Kasumi-1 (cell line): ENCODE measurements around the gene CCDC12.

ENCODE experiments used
- DNase-seq, 2 experiments: peaks; one replicate each; lab custom pipeline; 2025; lab: John Stamatoyannopoulos, UW

Gene CCDC12

DNA sequence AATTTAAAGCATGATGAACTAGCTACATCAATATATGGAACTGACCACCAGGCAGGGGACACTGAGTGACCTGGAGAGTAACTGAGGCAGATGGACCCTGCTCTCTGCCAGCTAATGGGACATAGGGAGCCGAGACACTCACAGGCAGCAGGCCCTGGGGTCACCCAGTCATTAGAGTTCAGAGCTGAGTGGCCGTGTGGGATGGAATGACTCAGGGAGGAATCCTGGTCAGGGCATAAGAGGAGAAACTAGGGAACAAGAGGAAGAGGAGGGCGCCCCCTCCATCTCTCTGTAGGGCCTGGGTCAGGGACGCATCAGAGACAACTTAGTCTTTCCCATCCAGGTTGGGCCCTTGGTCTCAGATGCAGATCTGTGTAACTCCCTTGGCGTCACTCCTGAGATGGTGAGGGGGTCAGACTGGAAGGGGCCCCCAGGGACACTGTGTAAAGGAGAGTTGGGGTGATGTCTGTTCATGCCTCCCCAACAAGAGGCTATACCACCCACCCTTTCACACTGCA, 39.8 kb downstream of the CCDC12 start:
- no peak for DNase-seq

DNA sequence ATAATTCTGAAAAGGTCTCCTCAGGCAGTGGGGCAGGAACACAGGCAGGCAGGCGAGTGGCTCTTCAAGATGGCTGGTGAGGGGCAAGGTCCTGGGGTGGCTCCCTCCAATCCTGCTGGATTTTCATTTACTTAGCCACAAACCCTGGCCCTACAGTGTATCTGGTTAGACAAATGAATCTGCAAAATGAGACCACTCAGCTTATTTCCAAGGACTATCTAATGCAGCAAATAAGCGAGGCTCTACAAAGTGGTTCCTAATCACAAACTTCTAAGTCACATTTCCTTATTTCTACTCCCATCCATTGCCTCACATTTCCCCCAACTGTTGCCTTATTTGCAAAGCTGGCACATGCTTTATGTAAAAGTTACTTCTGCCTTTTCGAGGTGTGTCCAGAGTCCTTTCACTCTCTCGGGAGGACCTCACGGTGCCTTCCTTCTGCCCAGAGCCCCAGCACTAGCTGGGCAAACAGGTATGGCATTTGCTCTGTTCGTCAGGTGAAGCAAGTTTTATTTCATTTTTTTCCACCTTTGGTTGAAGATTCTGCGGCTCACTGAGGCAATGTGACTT, 40.5 kb downstream of the CCDC12 start:
- peak; percentile 30 to 47 for DNase-seq

DNA sequence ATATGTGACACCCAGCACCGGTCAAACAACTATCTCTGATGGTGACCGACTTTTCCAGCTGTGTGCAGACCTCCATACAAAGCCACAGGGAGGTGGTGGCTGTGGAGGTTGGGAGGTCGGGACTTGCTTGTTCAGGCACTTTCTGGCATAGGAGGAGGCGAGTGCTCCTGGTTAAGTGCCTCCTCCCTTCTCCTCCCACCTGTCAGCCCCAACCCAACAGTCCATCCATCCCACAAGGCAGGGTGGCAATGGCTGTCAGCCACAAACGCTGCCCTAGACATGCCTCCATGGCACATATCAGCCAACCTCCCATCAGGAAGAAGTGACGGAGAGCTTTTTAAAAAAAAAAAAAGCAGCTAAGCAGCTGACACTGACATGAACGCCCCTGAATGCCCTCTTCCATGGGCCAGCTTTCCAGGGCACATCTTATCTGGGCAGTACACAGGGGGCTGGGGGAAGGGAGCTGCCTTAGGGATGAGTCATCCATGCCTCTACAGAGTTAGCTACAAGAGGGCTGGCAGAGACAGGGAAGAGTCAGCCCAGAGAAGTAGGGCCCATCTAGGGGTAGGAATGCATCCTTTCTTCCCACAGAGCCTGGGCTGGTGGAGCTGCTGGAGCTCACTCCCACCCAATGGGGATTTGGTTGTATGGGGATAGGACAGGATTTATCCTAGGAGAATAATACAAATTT, 41.2 kb downstream of the CCDC12 start:
- DNase-seq: peak; percentile 56 to 57

DNA sequence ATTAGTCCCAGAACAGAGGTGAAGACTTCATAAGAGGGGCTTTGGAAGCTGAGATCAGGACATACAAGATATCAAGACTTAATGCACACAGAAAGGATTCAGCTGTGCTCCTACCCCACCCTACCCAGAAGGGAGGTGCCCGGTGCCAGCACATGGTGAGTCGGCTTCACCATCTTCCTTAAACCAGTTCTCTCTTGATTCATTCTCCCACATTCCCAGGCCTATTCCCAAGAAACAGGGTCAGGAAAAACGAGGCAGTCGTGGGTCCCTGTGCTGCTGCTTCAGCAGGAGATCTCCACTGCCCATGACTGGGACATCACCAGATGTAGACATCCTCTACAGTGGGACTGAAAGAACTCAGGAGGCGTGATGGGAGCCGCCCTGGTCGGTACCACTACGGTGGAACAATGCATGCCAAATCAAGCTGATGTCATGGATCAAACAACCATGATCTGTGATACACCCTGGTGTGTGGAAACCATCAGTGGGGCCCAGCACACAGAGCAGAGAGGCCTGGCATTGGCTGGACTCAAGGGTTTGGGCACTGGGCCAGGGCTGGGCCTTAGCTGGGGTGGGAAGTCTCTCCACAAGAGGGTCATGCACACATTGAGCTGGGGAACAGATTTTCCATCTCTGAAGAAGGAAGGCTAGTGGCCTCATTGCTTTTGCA, 41.9 kb downstream of the CCDC12 start:
- no peak for DNase-seq

DNA sequence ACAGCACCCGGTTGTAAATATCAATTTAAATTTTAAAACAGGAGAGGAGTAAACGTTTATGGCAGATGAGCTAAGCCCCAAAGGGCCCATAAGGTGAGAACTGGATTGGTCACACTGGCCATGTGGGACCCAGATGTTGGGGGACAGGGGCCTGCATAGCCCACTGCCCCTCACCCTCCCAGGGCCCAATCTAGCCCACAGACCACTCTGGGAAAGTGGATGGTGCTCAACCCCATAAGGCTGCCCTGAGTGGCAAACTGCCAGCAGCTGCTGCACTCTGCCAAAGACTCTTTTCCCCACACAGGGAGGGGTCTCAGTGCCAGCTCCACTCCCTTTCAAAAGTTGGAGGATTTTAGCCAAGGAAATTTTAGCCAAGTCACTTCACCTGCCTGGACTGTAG, 42.5 kb downstream of the CCDC12 start:
- no peak for DNase-seq

DNA sequence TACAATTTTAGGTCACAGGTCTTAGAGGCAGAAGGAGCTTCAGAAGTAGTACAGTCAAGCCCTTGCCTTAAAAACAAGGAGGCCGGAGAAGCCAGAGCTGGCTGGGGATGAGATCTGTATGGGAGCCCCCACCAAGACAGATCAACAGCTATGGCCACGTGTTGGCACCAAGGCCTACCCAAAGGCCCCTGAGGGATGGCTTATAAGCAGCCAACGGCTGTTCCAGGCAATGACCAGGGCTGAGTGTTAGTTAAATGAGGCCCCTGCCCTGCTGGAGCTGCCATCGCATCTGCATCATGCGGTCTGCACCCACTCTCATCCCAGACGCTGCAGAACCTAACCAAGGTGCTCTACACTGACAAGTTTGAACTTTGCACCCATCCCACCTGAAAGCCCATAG, 43.3 kb downstream of the CCDC12 start:
- DNase-seq: no peak

DNA sequence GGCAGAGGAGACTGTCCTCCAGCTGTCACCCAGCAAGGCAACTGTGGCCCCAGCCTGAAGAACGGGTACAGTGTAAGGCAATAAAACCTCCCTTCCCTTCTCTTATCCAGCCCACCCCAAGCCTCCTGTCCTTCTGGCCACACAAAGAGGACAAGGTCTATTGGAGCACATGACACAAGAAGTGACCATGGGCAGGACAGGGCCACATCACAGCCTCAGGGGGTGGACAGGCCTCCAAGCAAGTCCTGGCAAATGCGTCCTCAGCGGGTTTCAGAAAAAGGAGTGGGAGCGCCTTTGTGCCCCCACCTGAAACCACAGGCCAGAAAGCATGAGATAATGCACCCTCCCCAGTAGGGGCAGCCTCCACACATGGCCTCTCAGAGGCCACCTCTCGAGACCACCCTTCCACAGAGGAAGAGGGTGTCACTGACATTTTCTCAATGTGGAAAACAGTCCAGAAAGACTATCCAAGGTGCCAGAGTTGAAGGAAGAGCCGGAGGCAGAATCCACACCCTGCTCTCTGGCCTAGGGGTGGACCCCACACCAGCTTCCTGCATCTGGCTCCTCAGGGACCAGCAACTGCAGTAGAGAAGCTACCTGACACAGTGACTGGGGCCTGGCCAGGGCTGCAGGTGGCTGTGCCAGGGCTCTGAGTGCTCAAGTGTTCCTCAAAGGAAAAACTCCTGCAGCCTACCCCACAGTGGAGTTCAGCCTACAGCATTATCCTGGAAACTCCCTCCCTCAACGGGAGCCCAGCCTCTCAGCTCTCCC, 43.9 kb downstream of the CCDC12 start:
- no peak for DNase-seq

DNA sequence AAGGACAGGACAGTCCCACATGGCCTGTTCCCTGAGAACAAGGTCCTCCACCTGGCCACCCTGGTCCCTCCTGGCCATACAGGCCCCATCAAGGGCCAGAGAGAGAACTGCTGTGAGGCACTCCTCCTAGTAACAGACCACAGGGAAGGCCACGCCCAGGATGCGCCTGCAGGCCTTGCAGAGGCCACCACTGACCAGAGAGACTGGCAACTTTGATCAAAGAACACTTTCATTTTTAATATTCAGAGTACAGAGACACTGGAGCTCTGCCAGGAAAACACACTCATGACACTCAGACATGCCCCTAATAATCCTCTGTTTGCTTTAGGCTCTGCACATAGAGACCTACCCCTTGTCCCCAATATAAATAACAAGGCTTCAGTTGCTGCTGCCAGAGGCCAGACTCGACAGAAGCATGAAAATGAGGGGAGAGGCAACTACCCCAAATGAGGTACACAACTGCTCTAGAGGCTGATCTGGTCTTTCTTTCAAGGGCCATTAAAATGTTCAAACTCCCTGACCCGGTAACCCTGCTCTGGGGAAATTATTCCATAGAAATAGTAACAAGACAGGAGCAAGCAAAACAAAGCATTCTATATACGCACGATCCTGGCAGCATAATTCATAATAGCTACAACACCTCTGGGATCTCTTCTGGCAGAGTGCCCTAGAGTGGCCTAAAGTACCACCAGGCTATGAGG, 44.8 kb downstream of the CCDC12 start:
- no peak for DNase-seq

DNA sequence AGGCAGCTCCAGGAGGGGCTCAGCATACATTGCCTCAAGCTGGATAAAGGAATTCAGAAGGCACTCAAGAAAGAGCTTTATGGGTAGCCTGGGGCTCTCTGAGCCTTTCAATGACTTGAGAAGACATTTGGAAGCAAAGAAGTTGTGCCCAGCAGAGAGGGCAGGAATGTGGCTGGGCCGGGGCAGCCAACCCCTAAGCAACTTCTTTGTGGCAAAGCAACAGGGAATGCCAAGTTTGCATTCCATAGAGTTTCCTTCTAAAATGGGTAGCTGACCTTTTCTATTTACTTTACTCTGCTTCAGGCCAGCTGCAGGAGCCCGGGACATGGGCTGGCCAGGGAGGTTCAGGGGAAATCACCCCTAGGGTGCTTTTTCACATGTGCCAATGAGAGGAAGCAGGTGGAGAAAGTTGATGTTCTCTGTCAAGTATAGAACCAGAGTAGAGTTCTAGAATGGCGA, 45.6 kb downstream of the CCDC12 start:
- no peak for DNase-seq

DNA sequence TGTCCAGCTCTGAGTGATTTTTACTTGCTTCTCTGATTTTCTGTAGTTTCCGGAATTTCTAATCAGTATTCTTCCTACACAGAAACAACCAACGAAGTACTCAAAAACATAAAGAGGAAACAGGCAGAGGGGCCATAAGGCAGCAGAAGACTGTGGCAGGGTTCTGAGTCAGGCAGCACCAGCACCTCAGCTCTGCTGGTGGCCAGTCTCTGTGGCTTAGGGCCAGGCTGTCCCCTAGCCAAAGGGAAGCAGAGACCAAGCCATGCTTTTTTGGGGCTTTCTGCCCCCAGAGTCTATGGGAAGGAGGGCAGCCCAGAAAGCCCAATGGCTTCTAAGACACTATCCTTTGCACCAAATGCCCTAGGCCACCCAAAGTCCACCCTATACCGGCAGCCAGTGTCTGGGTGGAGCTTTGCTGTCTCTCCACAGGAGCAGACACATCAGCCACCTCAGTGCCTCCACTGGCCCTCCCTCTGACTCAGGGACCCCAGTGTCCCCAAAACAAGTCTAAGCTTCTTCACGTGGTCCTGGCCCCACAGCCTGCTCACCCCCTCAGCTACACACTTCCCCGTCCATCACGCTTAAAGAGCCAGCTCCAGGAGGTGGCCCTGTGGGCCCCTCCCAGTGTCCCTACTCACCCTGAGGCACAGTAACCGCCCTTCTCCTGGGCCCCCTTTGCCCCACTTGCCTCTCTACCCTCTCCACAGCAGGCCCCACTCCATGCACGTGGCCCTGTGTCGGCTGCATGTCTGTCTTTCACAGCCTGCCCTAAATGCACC, 46.2 kb downstream of the CCDC12 start:
- peak in 1 of 2 experiments; percentile 11 for DNase-seq

DNA sequence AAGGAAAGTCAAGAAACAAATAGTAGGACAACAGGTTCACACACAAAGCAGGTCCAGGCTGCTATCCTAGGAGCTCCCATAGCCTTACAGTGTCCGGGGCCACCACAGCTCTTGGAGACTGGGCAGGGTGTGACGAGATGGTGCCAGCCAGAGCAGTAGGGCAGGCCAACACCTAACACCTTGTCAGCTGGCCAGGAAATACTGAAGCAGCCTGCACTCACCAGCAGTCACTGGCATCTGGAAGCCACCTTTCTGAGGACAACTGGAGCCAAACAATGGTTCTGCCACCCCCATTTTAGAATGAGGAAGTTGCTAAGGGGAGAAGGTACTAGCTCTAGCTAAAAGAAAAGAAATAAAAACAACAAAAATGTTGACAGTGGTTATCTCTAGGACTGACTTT, 47.2 kb downstream of the CCDC12 start:
- peak; percentile 43 to 71 for DNase-seq

DNA sequence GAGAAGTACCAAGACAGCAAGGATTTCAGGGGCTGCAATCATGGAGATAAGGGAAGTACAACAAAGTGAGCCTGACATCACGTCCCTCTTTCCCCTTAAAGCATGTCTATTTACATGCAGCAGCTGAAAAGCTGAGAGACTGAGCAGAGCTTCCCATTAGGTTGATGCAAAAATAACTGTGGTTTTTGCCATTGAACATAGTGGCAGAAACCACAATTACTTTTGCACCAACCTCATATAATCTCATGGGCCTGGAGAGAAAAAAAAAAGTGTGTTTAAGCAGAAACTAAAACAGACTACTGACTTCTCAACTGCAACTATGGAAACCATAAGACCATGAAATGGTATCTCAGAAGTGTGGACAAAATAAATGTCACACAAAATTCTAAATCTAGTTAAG, 48.3 kb downstream of the CCDC12 start:
- DNase-seq: peak; percentile 91 to 93

DNA sequence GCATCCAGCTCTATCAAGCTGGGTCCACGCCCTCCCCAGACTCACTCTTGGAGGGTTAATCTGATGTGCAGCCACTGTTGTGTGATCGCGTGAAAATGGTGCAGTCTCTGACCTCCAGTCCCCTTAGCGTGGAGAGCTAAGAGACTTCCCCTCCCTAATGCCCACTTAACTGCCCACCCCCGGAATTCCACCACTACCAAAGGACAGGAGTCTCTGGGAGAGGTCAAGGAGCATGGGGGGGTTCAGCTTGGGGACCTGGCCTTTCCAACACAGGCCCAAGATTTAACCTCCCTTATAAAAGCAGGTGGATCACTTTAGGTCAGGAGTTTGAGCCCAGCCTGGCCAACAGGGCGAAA, 48.8 kb downstream of the CCDC12 start:
- no peak for DNase-seq

DNA sequence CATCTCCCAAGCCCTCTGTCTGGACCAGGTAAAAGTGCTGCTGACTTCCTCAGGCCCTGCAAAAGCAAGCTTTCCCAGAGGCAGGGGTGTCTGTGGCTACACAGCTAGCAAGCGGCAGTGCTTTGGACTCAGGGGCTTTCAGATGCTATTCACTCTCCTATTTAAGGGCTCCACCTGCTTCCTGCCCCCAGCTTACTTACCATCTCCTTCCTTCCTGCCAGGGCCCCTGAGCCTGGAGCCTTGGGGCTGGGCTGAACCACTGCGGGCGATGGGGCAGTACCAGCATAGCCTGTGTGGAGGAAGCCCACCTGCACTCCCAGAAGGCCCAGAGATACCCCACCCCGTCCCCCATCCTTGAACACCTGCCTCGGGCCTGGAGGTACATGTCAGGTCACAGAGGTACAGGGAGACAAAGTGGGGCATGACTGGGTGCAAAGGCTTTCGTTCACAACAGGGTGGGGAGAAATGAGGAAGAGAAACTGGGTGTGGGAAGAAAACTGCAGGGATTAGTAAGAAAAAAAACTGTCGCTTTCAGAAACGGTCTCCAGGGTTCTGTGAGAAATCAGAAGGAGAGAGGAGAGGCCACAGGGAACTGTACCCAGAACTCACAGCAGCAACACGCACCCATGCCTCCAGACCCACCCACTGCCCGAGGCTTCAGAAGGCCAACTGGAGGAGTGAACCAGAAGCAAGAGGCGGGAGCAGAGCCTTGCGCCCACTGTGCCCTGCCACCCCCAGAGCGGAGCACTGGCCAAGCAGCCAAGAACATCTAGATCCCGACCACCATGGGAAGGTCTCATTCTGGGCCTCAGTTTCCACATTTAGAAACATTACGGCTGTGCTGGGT, 49.5 kb downstream of the CCDC12 start:
- DNase-seq: peak; percentile 93 to 94

DNA sequence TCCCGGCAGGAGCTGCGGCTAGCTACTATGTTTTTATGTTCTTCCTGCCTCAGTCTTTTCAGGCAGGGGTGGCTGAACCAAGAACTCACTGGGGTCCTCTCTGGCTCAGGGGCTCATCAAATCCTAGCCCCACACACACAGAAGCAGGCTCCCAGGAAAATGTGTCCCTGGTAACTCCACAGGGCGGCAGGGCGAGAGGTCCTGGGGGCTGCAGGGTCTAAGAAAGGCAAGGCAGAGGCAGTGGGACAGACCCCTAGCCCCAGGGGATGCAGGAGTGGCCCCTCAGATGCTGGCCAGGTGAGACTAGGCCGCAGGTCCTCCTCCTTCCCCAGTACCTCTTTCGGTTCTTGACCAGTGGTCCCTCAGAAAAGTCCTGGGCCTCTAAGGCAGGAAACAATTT, 50.1 kb downstream of the CCDC12 start:
- no peak for DNase-seq

DNA sequence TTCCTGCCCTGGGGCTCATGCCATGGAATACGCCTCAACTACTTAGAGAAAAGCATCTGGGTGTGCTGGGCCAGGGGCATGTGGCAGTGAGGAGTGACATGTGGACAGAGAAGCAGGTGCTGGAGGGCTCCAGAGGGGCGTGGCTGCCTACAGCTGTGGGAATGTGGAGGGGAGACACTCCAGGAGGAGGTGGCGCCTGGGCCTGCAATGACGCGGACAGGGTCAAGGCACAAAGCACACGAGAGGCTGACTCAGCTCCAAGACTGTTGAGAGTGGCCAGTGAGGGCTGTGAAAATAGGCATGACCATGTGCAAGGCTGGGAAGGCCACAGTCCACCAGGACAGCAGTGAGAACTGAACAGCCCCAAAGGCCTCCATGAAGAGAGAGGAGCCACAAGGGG, 50.5 kb downstream of the CCDC12 start:
- DNase-seq: no peak

DNA sequence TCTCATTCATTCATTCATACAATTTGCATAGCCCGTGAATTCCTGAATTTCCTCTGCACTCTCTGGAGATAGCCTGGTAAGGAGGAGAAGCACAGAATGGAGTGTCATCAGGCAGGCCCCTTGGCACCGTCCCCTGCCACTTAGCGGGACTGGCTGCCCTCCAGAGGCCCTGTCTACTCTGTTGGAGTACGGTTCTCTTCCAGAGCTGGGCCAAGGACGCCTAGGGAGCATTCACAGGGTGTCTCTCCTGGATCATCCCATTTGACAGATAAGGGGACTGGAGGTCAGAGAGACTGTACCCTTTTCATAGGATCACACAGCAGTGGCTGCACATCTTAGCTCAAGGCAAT, 51.0 kb downstream of the CCDC12 start:
- DNase-seq: no peak

DNA sequence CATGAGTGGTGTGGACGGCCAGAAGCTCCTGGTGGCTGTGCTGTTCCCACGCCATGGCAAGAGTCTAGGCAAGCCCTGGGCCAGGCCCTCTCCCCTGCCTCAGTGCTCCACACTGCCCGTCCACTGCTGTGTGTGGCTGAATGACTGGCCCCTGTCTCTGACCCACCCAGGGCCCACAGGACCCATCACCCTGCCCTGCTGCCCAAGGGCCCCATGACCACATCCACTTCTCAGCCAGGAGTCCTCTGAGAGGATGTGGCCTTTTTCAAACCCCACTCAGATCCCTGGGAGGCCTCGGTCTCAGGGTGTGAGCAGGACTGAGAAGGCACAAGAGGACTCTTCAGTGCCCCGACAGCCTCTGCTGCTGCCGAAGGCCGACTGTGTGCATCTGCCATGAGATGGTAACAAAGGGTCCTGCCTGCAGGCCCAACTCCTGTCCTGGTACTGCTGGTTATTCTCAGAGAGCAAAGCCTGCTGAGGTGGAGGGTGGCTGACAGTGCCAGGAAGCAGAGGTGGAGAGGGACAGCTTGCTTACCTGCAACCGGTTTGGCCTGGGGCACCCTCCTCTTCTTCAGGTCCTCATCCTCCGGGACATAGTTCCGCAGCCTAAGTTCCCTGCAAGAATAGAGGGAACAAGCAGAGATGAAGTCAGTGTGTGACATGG, 51.5 kb downstream of the CCDC12 start:
- DNase-seq: no peak

DNA sequence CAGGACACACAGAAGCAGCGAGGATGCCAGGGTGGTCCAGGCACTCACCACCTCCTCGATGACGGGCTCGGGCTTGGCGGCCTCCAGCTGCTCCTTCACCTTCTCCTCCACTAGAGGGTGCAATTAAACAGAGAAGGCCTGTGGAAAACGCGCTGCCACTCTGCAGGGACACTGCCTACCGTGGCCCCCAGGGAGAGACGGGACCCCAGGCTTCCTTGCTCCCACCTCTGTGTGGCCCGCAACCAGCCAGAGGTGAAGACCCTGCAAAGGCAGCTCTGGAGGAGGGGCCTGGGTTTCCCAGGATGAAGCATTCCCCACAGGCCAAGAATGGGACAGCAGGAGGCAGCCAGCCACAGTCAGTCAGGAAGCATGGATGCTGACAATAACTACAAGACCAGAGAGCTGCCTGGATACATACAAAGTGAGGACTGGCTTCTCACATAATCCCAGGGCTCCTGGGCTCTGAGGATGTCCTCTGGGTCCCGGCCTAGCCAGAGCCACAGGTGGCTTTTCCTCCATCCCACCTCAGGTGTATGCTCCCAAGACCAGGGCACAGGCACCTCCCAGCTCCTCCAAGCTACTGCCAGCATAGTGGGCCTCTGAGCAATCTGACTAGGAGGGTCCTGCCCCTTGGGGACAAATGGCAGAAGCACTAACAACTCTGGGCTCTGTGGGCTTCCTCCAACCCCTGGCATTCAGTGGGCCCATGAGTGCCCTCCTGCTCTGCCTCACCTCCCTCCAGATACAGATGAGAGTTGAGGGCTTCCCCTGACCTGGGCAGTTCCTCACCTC, 52.8 kb downstream of the CCDC12 start:
- DNase-seq: peak; percentile 51 to 63
